Activated CD4-positive, alpha-beta T cell treated with anti-CD3 and anti-CD28 coated beads, Interleukin-2, amount 50 U/mL, for 1 hour (primary cell): Measurements from ENCODE around the gene IMMT.
"Not testable (repeated sequence)": the region's sequence is repeated elsewhere in the genome, so short reads cannot be mapped to it uniquely, and the experiment has no call there.

Experiments used
- DNase-seq: peaks from one replicate; pipeline ENCODE4 v3.0.0-alpha.2; 2020

IMMT gene

DNA sequence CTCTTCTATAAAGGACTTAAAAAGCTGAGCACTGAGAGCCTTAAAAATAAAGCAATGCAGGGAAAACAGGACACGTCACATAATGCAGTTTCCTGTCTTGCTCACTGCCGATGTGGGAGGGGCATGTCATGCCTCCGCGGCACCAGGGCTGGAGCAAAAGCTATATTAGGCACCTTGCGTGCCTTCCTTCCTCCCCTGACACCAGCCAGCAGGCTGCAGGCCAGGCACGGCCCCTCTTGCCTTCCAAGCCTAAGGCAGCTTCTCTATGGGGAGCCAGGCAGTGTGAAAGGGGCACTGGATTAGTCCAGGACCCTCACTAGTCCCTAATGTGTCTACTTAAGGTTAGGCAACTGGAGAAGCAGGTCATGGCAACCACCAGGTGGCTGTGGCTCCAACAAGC, 30.3 kb upstream of the IMMT start:
- peak; percentile 20 for DNase-seq

GRCh38 chr2:86224645-86225355, 29.5 kb upstream of the IMMT start:
- no peak for DNase-seq

DNA sequence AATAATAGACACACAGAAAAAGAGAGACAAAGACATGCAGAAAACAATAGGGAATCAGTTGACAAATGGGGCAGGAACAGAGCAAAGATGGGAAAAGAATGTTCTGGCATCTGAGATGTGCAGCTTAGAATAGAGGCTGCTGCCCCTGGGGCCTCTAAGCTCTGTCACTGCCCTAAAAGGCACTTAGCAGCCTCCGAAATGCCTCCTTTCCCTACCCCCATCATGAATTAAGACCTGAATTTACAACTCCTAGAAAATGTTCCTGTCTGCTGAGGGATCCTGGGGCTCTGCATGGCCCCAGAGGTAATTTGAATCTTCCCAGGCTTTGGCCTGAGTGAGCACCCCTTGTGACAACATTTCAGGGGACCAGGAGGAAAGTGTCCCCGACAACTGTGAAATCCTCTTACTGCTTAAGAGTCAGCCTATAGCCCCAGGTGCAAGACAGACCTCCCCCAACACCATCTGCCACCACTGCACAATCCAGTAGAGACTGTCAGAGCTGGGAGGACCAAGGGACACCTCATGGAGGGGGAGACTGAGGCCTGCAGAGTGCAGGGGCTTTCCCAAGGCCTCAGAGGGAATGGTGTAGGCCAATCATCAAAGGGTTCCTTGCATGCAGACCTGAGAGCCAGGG, 28.8 kb upstream of the IMMT start:
- DNase-seq: no peak

- no peak for DNase-seq
Observed at GRCh38 chr2:86223140-86223926, 28.1 kb upstream of the IMMT start.

GRCh38 chr2:86221066-86221684, 25.9 kb upstream of the IMMT start:
- peak; percentile 56 for DNase-seq

- no peak for DNase-seq
Observed at GRCh38 chr2:86219896-86220295, 24.6 kb upstream of the IMMT start.

- no peak for DNase-seq
Observed at GRCh38 chr2:86218124-86218523, 22.9 kb upstream of the IMMT start.

GRCh38 chr2:86216575-86217555, 21.6 kb upstream of the IMMT start:
- no peak for DNase-seq

DNA sequence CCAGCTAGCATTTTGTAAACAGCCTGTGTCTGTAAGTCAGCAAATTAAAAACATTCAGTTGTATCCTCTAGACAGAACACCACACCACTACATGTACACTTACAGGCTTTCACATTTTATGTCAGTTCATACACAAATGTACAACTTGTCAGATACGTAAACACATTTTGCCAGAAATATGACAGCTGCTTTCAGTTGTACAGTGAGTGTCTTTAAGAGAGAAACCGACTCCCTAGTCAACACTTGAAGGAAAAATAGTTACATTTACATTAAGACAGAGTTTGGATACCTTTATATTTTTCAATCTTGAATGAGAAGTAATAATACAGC, 19.2 kb upstream of the IMMT start:
- DNase-seq: no peak

DNA sequence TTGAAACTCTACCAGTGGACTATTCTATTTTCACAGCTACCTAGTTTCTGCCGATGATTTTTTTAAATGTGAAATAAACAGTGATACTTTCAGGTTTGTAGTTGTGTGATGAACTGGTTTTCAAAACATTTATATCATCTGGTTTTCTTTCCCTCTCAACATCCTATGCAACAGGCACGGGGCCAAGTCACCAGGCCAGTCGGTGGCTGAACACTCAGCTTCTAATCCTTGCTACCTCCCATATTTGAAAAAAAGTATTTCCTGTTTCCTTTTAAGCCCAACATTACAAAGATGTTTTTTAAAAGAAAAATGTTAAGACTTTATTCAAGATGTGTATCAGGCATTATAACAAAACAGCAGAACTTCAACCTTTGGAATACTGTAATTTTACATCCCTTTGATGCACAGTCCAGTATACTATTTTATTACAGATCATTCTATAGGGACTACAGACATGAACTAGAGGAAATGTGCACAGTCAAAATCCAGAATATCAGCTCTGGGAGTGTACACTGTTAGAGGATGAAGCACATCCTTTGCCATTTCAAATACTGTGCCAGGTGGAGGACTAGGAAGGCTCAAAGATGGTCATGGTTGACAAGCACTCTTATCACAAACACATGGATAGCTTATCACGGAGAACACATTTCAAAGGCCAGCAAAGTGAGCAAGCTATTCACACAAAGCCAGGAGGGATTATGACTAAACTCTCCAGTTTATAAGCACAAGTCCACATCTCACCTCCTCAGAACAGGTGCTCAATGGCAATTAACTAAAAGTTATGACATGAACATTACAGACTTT, 18.6 kb upstream of the IMMT start:
- no peak for DNase-seq

GRCh38 chr2:86213056-86213455, 17.8 kb upstream of the IMMT start:
- DNase-seq: no peak

DNA sequence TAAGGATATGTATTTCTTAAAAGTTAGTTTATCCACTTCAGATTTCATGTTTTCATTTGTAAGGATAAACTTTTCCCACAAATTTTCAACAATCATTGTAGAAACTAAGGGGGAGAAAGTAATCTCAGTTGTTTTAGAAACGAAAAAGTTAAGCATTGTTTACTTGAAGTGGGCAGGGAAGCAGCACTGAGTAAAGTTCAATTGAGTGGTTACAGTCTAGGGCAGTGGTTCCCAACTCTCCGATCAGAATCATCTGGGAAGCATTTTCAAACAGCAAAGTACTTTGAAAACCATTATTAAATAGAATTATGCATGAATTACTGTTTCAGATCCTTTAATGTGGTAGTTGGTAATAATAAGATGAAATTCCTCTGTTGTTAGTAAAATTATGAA, 16.5 kb upstream of the IMMT start:
- no peak for DNase-seq

GRCh38 chr2:86211033-86211795, 16.0 kb upstream of the IMMT start:
- no peak for DNase-seq

- DNase-seq: no peak
Observed at GRCh38 chr2:86204458-86204857, 9.2 kb upstream of the IMMT start.

DNA sequence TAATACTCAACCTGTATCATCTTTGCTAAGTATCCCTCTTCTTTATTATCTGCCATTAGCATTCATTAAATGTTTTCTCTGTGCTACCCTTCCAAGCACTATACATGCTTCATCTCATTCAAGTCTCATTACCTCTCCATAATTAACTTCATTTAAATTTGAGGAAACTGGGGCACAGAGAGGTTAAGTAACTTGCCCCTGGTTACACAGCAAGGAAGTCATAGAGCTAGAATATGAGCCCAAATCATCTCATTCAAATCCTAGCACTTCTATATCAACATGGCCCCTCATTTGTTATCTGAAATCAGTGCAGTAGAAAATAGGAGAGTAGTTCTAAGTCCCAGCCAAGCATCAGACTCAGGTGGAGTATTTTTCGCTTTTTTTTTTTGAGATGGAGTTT, 8.4 kb upstream of the IMMT start:
- no peak for DNase-seq

DNA sequence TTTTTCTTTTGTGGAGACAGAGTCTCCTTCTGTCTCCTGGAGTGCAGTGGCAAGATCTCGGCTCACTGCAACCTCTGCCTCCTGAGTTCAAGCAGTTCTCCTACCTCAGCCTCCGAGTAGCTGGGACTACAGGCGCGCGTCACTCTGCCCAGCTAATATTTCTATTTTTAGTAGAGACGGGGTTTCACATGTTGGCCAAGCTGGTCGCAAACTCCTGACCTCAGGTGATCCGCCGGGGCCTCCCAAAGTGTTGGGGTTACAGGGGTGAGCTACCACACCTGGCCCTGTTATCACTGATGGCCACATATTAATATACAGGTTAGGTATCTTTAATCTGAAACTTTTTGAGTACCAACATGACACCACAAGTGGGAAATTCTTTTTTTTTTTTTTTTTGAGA, 7.4 kb upstream of the IMMT start:
- DNase-seq: no peak

- no peak for DNase-seq
Observed at GRCh38 chr2:86202336-86202692, 7.1 kb upstream of the IMMT start.

DNA sequence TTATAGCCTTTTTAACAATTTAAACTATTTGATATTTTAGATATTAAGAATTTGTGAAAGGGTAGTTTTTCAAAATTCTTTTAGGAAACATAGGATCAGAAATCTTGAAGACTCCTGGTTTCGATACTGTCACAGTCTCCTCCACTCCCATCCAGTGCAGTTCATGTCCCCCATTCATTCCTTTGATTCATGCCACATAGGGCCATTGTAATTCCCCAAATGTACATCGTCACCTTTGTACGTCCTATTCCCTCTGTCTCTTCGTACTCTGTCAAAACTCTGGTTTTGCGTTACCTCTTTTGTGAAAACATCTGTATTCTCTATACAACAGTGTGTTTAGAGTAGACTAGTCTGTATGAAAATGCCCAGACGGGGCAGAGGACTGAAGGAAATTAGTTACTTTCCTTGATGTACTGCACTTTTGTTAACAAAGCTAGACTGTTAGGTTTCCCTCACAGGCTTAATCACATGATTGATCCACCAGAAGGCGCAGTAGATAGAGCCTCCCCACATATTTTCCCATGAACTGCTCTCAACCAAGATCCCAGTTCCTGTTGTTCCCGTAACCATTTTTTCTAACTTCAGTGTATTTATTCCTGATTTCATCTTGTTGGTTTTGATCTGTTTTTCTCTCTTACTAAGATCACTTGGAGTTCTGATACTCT, 6.5 kb upstream of the IMMT start:
- no peak for DNase-seq

GRCh38 chr2:86200564-86200963, 5.3 kb upstream of the IMMT start:
- not testable (repeated sequence) for DNase-seq

GRCh38 chr2:86199834-86200177, 4.5 kb upstream of the IMMT start:
- DNase-seq: no peak
